Skeletal muscle tissue (tissue), 4 donors: ENCODE data around the gene NFIB. TPM values are rescaled to one million over a fixed set of nuclear protein-coding genes. Genes with fewer than 3 reads are reported as not detected.

Source experiments
- H3K27ac ChIP-seq: one replicate; pipeline ENCODE4 v1.7.0; 2013; ENCODE audit warnings: mild to moderate bottlenecking, low read depth, low read length, inconsistent platforms
- H3K27me3 ChIP-seq, 3 donors: one replicate each; pipeline ENCODE4 v1.7.0; 2013; ENCODE audit warnings: low read length in 3 of 3; ENCODE audit not compliant: control insufficient read depth in 3 of 3, insufficient read depth in 3 of 3
- H3K36me3 ChIP-seq, 3 donors: one replicate each; pipeline ENCODE4 v1.7.0; 2013; ENCODE audit warnings: low read length in 3 of 3; ENCODE audit not compliant: control insufficient read depth in 3 of 3, insufficient read depth in 3 of 3
- H3K4me1 ChIP-seq, 3 donors: one replicate each; pipeline ENCODE4 v1.7.0; 2013; ENCODE audit warnings: low read length in 3 of 3, mild to moderate bottlenecking in 3 of 3; ENCODE audit not compliant: control insufficient read depth in 3 of 3, insufficient read depth in 3 of 3
- H3K4me3 ChIP-seq, 3 donors: one replicate each; pipeline ENCODE4 v1.7.0; 2013; ENCODE audit warnings: low read length in 3 of 3
- H3K9ac ChIP-seq, 3 donors: one replicate each; pipeline ENCODE4 v1.7.0; 2013; ENCODE audit warnings: low read length in 3 of 3, mild to moderate bottlenecking in 3 of 3, moderate library complexity in 2 of 3, low read depth in 1 of 3
- H3K9me3 ChIP-seq, 3 donors: one replicate each; pipeline ENCODE4 v1.7.0; 2013; ENCODE audit warnings: low read length in 3 of 3; ENCODE audit not compliant: control insufficient read depth in 3 of 3
- total RNA-seq: library from RNA; depleted of rRNA; stranded (reverse); fragments of >200 nt; gene quantifications from one replicate; pipeline ENCODE4 v1.2.3, GENCODE V29; 2014
- donor health status: Osteomylitis.

The NFIB gene
- total RNA-seq, 1 donor from 2014 or later, result 95.0 TPM

- H3K4me1 ChIP-seq, result peaks cover 14 to 20% (median 19%) of the 10 kb centered on the region in 3 donors
- H3K27me3 ChIP-seq, result no peaks in the 10 kb centered on the region
- H3K36me3 ChIP-seq, result no peaks in the 10 kb centered on the region
- no peak overlapping the region for H3K4me3 ChIP-seq
- H3K27ac ChIP-seq, result no peak overlapping the region
- no peaks in the 10 kb centered on the region for H3K9me3 ChIP-seq
- H3K9ac ChIP-seq, result no peak overlapping the region
These were observed 30.7 kb downstream of the NFIB start for GRCh38 chr9:14283276-14283675.

- no peak overlapping the region for H3K4me3 ChIP-seq
- H3K27me3 ChIP-seq, result no peaks in the 10 kb centered on the region
- no peaks in the 10 kb centered on the region for H3K36me3 ChIP-seq
- no peak overlapping the region for H3K9ac ChIP-seq
- H3K9me3 ChIP-seq, result no peaks in the 10 kb centered on the region
- H3K4me1 ChIP-seq, result peaks cover 22 to 32% (median 31%) of the 10 kb centered on the region in 3 donors
- H3K27ac ChIP-seq, result no peak overlapping the region
These were observed 32.1 kb downstream of the NFIB start for GRCh38 chr9:14281876-14282275.

GRCh38 chr9:14281136-14281795 is 32.7 kb downstream of the NFIB start:
- H3K4me1 ChIP-seq, result peaks cover 22 to 31% (median 29%) of the 10 kb centered on the region in 3 donors
- no peak overlapping the region for H3K27ac ChIP-seq

GRCh38 chr9:14279671-14280070 is 34.3 kb downstream of the NFIB start:
- Histone ChIP-seq H3K4me1 (peaks cover 30 to 36% (median 35%) of the 10 kb centered on the region in 3 donors), H3K9ac (no peak overlapping the region), H3K27ac (no peak overlapping the region), H3K27me3 (no peaks in the 10 kb centered on the region), H3K9me3 (no peaks in the 10 kb centered on the region), H3K4me3 (no peak overlapping the region), H3K36me3 (no peaks in the 10 kb centered on the region)

More at GRCh38 chr9:14281136-14281795, 32.7 kb downstream of the NFIB start:
- Histone ChIP-seq H3K36me3 (no peaks in the 10 kb centered on the region), H3K4me3 (peak overlapping the region in 1 of 3 donors; percentile 2), H3K9ac (peak overlapping the region in 1 of 3 donors; percentile 7), H3K9me3 (no peaks in the 10 kb centered on the region), H3K27me3 (no peaks in the 10 kb centered on the region)

DNA sequence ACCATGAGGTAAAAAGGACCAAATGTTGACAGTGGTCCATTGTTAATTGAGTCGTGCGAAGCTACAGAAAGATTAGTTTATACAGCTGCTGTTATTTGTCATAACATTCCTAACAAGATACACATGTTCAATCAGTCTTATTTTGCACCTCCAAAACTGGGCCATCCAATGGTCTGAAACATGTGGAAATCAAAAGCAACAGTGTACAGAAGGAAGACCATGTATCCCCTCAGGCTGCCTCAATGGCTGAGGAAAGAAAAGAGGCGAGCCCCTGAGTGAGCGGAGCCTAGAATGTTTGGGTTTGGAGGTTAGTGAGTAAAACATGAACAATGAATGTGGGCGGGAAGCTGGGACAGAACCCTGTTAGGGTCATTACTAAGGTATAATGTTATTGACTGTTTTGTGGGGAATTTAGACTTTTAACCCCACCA is 35.6 kb downstream of the NFIB start:
- Histone ChIP-seq H3K36me3 (no peaks in the 10 kb centered on the region), H3K9me3 (no peaks in the 10 kb centered on the region), H3K27me3 (no peaks in the 10 kb centered on the region), H3K4me1 (peaks cover 43 to 48% (median 47%) of the 10 kb centered on the region in 3 donors), H3K27ac (no peak overlapping the region), H3K4me3 (no peak overlapping the region), H3K9ac (no peak overlapping the region)

- Histone ChIP-seq H3K9ac (no peak overlapping the region), H3K4me3 (no peak overlapping the region), H3K9me3 (no peaks in the 10 kb centered on the region), H3K36me3 (no peaks in the 10 kb centered on the region), H3K27ac (peak overlapping the region; percentile 3), H3K27me3 (no peaks in the 10 kb centered on the region), H3K4me1 (peaks cover 43 to 52% (median 50%) of the 10 kb centered on the region in 3 donors)
These were observed 36.2 kb downstream of the NFIB start for GRCh38 chr9:14277761-14278160.

DNA sequence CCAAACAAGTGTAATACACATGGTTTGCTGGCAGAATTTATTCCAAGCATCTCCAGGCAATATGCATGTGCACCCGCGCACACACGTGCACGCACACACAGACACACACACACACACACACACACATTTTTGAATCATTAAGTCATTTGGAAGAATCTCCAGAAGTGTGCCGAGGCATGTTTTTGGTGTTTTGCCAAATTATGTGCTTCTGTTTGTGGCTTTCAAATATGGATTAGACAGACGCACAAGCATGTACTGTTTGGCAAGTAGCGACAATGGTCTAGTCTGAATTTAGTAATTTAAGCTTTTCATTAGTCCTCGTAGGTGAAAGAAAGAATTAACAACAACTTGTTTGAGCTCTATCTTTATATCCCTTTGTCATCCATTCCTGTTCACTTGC is 36.7 kb downstream of the NFIB start:
- H3K27ac ChIP-seq, result peak overlapping the region; percentile 3
- no peaks in the 10 kb centered on the region for H3K27me3 ChIP-seq
- no peaks in the 10 kb centered on the region for H3K36me3 ChIP-seq
- peak overlapping the region in 1 of 3 donors; percentile 16 for H3K9ac ChIP-seq
- no peak overlapping the region for H3K4me3 ChIP-seq
- H3K4me1 ChIP-seq, result peaks cover 46 to 52% (median 52%) of the 10 kb centered on the region in 3 donors
- no peaks in the 10 kb centered on the region for H3K9me3 ChIP-seq

DNA sequence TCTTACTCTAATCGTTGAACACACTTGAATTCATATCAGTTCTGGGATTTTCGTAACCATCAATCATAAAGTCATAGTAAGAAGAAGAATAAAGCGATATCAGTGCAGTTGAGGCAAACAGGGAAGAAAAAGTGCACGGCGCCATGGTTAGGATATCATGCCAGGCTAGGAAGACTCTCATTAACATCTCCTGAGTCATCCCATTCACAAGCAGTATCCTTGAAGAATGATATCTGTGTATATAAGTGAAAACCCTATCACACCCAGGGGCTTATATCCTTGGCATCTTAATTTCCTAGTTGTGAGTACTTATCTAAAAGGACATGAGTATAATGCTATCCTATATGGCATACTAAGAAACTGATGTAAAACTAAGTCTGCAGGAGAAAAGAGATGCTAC is 38.6 kb downstream of the NFIB start:
- Histone ChIP-seq H3K27me3 (no peaks in the 10 kb centered on the region), H3K27ac (peak overlapping the region; percentile 12), H3K9ac (peak overlapping the region in 1 of 3 donors; percentile 15), H3K4me3 (no peak overlapping the region), H3K36me3 (no peaks in the 10 kb centered on the region), H3K4me1 (peaks cover 46 to 61% (median 57%) of the 10 kb centered on the region in 3 donors), H3K9me3 (no peaks in the 10 kb centered on the region)

DNA sequence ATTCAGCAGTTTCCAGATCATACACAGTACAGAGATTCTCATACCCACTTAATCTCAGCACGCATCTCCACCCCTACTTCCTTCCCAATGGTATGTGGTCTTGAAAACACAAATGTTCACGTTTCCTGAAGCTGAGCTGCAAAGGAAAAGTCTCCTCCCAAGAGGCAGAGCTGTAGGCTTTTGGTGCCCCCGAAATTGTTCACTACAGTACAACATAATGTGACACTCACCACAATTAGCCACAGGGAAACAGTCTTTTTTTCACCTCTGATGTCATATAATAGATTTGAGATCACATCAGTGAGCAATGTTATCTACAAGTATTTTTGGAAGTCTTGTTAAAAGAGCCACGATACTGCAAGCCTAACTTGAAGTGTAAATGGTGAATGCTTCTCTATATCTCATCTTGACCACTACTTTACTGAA is 40.2 kb downstream of the NFIB start:
- no peaks in the 10 kb centered on the region for H3K9me3 ChIP-seq
- peak overlapping the region; percentile 12 for H3K27ac ChIP-seq
- no peaks in the 10 kb centered on the region for H3K36me3 ChIP-seq
- no peaks in the 10 kb centered on the region for H3K27me3 ChIP-seq
- H3K9ac ChIP-seq, result peak overlapping the region; percentile 37 to 64 (median 50)
- peaks cover 49 to 59% (median 57%) of the 10 kb centered on the region in 3 donors for H3K4me1 ChIP-seq
- H3K4me3 ChIP-seq, result peak overlapping the region; percentile 9 to 61 (median 24)

DNA sequence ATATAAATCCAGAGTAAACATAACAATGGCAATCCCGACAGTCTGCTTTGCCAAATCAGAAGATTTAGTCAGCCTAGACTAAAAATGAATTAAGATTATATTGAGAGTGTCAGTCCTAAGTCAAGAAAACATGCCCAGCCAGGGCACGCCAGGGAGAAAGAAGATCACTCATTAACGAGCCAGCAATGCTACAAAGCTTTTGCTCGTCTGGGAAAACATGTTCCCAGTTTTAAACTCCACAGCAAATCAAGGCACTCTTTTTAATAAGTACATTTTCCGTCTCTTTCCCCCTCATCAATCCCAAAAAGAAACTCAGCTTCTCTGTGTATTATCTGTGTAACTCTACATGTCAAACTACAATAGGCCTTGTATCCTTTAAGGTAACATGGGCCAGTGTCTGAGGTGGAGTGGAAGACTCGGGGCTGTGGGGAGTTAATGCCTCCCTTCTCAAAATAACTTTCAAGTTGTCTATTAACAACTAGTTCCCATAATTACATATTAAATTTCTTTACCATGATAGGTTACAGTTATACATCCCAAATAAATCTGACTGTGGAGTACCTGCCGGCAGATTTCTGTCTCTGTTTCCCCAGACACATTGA is 40.9 kb downstream of the NFIB start:
- H3K9me3 ChIP-seq, result no peaks in the 10 kb centered on the region
- no peaks in the 10 kb centered on the region for H3K36me3 ChIP-seq
- peaks cover 49 to 52% (median 52%) of the 10 kb centered on the region in 3 donors for H3K4me1 ChIP-seq
- peak overlapping the region; percentile 37 to 64 (median 50) for H3K9ac ChIP-seq
- peak overlapping the region; percentile 12 for H3K27ac ChIP-seq
- H3K27me3 ChIP-seq, result no peaks in the 10 kb centered on the region
- H3K4me3 ChIP-seq, result peak overlapping the region; percentile 24 to 61 (median 24)
